Occipital lobe (tissue), 2 donors: ENCODE results near the gene TRABD2A. TPM values are rescaled to one million over a fixed set of nuclear protein-coding genes. Genes with fewer than 3 reads are reported as not detected.
A peak's percentile ranks its signal among the peaks of the same experiment; 100 is the strongest.

ENCODE experiments used
- DNase-seq: peaks from one replicate; lab custom pipeline; 2025; lab: John Stamatoyannopoulos, UW
- total RNA-seq: library from RNA; depleted of rRNA; stranded (reverse); fragments of >200 nt; gene quantifications from one replicate; pipeline ENCODE4 v1.2.3, GENCODE V29; 2014

Gene TRABD2A
- total RNA-seq, 1 donor from 2014 or later: 1.1 TPM

GRCh38 chr2:84851876-84852275, 29.0 kb downstream of the TRABD2A start:
- DNase-seq: no peak

GRCh38 chr2:84850471-84850870, 30.4 kb downstream of the TRABD2A start:
- DNase-seq: no peak

- peak; percentile 79 for DNase-seq
Observed at GRCh38 chr2:84849271-84849952, 31.5 kb downstream of the TRABD2A start.

- no peak for DNase-seq
Observed at GRCh38 chr2:84847326-84848050, 33.4 kb downstream of the TRABD2A start.

- DNase-seq: no peak
Observed at GRCh38 chr2:84846741-84847142, 34.1 kb downstream of the TRABD2A start.

- no peak for DNase-seq
Observed at GRCh38 chr2:84846041-84846663, 34.7 kb downstream of the TRABD2A start.

- DNase-seq: no peak
Observed at GRCh38 chr2:84844141-84844540, 36.7 kb downstream of the TRABD2A start.

- DNase-seq: no peak
Observed at GRCh38 chr2:84841577-84841976, 39.3 kb downstream of the TRABD2A start.

- no peak for DNase-seq
Observed at GRCh38 chr2:84840306-84840705, 40.6 kb downstream of the TRABD2A start.

GRCh38 chr2:84839851-84840250, 41.0 kb downstream of the TRABD2A start:
- no peak for DNase-seq

- DNase-seq: no peak
Observed at GRCh38 chr2:84838434-84839145, 42.3 kb downstream of the TRABD2A start.

GRCh38 chr2:84836215-84836614, 44.7 kb downstream of the TRABD2A start:
- no peak for DNase-seq

- no peak for DNase-seq
Observed at GRCh38 chr2:84833481-84834150, 47.3 kb downstream of the TRABD2A start.

GRCh38 chr2:84832772-84833461, 48.0 kb downstream of the TRABD2A start:
- no peak for DNase-seq

GRCh38 chr2:84830758-84831500, 50.0 kb downstream of the TRABD2A start:
- no peak for DNase-seq

GRCh38 chr2:84830095-84830494, 50.8 kb downstream of the TRABD2A start:
- no peak for DNase-seq

GRCh38 chr2:84829693-84830092, 51.2 kb downstream of the TRABD2A start:
- DNase-seq: no peak

- DNase-seq: no peak
Observed at GRCh38 chr2:84827978-84828575, 52.8 kb downstream of the TRABD2A start.

- DNase-seq: no peak
Observed at GRCh38 chr2:84823788-84824187, 57.1 kb downstream of the TRABD2A start.

GRCh38 chr2:84823229-84823628, 57.7 kb downstream of the TRABD2A start:
- no peak for DNase-seq
